SK-N-SH treated with all-trans-retinoic acid at 6 μM for 48 hours (cell line): ENCODE data around the gene CDKN2D.

ENCODE experiments used
- PPARA ChIP-seq: fragments of 250-450 bp; sonication (Bioruptor Pico); IDR thresholded peaks from 2 replicates; pipeline ENCODE4 v1.5.0; 2020; ENCODE audit warnings: mild to moderate bottlenecking, borderline replicate concordance
- TCF4 ChIP-seq: fragments of 250-450 bp; sonication (Bioruptor Pico); IDR thresholded peaks from 2 replicates; pipeline ENCODE4 v1.8.0; 2021; ENCODE audit warnings: mild to moderate bottlenecking, moderate library complexity, borderline replicate concordance
- ZFP30 ChIP-seq: fragments of 450-650 bp; formaldehyde crosslinking; IDR thresholded peaks from 2 replicates; pipeline ENCODE4 v1.5.0; 2022; ENCODE audit warnings: mild to moderate bottlenecking, moderate library complexity
- TF ChIP-seq, protein P1 (sequence below): fragments of 250-450 bp; sonication (Bioruptor Pico); IDR thresholded peaks from 2 replicates; pipeline ENCODE4 v1.8.0; 2021; ENCODE audit warnings: low read depth, mild to moderate bottlenecking, moderate library complexity, borderline replicate concordance

DNA sequence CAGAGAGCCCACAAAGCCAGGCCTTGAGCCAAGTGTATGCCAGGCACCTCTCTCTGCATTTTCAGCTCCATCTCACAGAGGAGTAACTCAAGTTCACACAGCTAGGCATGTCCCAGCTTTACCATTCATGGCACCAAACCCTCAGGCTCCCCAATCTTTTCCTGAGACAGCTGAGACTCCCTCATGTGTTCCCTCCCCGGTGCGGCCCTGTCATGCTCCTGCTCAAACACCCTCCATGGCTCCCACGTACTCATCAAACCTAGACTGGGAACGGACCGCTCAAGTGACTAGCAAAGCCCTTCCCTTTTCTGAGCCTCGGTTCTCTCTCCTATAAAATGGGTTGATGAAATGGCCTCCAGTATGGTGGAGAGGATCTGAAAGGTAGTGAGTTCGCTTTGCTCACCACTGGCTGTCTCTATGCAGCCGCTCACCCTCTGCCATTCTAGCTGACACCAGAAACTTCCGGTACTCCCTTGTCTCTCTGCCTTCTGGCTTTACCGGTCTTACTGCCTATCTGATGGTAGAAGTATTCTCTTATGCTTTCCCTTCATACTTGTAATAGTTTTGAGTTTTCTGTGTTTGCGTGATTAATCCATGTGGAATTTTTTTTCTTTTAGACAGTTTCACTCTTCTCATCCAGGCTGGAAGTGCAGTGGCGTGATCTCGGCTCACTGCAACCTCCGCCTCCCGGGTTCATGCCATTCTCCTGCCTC is 48.8 kb upstream of the CDKN2D start:
- no peak for TF ChIP-seq ZFP30 (CRISPR knock-in tag)
- TF ChIP-seq, protein P1, sequence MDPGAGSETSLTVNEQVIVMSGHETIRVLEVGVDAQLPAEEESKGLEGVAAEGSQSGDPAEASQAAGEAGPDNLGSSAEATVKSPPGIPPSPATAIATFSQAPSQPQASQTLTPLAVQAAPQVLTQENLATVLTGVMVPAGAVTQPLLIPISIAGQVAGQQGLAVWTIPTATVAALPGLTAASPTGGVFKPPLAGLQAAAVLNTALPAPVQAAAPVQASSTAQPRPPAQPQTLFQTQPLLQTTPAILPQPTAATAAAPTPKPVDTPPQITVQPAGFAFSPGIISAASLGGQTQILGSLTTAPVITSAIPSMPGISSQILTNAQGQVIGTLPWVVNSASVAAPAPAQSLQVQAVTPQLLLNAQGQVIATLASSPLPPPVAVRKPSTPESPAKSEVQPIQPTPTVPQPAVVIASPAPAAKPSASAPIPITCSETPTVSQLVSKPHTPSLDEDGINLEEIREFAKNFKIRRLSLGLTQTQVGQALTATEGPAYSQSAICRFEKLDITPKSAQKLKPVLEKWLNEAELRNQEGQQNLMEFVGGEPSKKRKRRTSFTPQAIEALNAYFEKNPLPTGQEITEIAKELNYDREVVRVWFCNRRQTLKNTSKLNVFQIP (CRISPR knock-in tag): no peak
- no peak for TF ChIP-seq PPARA (CRISPR knock-in tag)
- no peak for TF ChIP-seq TCF4 (CRISPR knock-in tag)
